Astrocyte (in vitro differentiated cells and primary cell): Measurements from ENCODE around the gene MST1.

ENCODE experiments used
- EZH2 ChIP-seq: IDR thresholded peaks from 2 replicates; pipeline ENCODE4 v1.6.1; 2012; ENCODE audit warnings: mild to moderate bottlenecking, low read length, inconsistent platforms; ENCODE audit not compliant: insufficient read depth
- TF ChIP-seq, protein P1 (sequence below): IDR thresholded peaks from 2 replicates; pipeline ENCODE4 v1.5.1; 2011; ENCODE audit warnings: low read depth, mild to moderate bottlenecking, inconsistent platforms, low read length, moderate library complexity; ENCODE audit not compliant: insufficient read depth

DNA sequence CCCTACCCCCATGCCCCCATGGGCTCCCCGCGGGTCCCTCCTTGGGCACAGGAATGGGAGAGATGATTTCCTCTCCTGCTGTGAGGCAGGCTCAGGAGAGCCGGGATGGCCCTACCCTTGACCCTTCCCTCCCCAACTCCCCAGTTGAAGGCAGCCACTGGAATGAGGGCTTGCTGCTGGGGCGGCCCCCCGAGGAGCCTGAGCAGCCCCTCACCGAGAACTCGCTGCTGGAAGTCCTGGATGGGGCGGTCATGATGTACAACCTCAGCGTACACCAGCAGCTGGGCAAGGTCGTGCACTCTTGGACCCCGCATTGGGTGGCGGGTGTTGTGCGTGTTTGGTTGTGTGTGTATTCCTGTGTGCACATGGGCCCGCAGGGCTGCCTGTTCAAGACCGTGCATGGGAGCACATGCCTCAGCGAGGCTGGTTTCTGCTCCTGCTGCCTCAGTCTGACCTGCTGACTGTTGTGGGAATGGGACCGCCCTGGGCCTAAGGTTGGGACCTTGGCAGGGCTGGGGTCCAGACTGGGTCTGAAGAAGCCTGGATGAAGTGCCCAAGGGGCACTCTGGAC is 16.2 kb upstream of the MST1 start:
- TF ChIP-seq, protein P1, sequence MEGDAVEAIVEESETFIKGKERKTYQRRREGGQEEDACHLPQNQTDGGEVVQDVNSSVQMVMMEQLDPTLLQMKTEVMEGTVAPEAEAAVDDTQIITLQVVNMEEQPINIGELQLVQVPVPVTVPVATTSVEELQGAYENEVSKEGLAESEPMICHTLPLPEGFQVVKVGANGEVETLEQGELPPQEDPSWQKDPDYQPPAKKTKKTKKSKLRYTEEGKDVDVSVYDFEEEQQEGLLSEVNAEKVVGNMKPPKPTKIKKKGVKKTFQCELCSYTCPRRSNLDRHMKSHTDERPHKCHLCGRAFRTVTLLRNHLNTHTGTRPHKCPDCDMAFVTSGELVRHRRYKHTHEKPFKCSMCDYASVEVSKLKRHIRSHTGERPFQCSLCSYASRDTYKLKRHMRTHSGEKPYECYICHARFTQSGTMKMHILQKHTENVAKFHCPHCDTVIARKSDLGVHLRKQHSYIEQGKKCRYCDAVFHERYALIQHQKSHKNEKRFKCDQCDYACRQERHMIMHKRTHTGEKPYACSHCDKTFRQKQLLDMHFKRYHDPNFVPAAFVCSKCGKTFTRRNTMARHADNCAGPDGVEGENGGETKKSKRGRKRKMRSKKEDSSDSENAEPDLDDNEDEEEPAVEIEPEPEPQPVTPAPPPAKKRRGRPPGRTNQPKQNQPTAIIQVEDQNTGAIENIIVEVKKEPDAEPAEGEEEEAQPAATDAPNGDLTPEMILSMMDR, result no peak
- TF ChIP-seq EZH2, result no peak
